ENCODE measurements around the gene ZNF652.

The ZNF652 gene

DNA sequence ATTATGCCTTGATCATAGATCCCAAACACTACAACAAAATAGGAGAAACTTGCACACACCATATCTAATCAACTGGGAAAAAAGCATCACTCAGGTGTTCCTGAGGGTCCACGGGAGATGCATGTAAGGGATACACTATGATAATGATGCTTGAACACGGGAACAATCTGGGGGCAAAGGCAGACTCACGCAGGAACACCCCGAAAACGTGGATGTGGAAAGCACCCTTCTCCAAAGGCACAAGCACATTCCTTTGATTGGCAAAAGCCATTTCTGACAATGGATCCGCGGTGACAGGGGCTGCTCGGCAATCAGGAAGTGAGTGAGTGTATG lies 1.3 kb downstream of the ZNF652 start:
- FAIRE-seq (peak; percentile 90), DNase-seq (ENCODE audit: insufficient read length, low spot score) (no peak)

DNA sequence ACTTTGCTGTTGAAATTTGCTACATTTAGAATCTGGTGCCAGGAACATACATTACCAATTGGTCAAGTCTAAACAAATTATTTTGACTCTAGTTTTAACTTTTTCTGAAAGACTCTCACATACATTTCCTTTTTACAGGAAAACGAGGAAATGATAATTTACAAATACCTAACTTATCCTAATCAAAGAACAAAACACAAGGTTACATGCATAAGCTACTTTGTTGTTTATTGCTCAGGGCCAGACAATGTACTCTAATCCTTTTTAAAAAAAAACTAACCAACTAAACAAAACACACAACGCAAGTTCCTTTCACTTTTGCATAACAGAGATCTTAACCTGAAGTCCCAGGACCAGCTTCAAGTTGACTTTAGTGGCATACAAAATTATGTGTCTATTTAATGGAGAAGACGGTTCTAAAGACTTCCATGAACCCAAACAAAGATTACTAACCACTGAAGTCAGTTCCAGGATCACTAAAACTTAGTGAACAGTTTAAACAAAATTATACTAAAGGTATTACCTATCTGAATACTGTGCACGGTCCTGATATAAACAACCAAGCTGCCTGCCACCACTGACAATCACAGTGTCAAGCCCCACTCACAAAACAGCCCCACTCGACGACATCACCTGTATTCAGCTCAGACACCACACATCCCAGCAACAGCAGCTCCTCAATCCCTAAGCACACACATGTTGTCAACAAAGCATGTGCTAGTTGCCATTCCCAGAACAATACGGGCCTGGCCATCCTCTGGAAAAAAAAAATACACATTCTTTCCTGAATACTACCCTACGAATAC lies 1.9 kb downstream of the ZNF652 start:
- FAIRE-seq: no peak
- no peak for DNase-seq (ENCODE audit: insufficient read length, low spot score)

DNA sequence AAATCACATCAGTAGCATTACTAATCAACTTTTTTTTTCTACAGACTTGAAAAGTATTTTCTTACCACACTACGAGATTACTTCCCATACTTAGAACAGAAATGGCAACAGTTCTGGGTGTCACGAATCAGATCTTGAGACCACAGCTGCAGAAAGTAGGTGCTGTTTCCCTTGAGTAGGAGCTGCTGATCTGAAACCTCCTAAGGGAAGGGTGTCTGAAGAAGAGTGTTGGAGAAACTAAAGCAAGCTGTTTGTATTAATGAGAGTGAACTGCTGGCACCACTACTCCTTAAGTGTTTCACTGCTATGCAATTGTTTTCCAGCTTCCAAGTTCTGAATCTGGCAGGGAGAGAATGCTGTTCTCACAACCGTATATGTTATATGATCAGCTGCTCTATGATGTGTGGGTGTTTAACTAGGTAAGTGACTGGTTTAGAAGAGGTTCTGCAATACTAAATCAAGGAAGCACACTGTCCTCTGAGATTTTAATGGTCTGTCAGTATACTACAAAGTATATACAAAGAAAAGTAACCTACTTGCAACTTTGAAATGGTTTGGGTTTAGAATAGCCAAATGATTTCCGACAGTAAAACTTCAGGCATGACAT lies 3.3 kb downstream of the ZNF652 start:
- no peak for DNase-seq (ENCODE audit: insufficient read length, low spot score)

DNA sequence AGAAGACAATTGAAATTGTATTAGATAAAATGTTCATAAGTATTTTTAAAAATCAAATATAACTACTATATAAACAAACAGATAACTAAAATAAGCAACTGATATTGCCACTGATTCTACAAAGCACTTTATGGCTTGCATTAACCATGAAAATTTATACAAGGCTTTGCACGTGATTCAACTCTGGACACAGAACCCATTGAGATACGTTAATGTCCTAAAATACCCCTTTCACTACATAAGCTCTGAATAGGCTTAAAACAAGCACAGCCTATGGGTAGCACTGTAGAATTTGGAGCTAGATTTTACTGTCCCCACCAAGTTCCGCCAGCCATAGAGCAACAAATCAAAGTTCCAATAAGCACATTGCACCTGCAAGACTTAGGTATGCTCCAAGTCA lies 4.5 kb downstream of the ZNF652 start:
- no peak for DNase-seq (ENCODE audit: insufficient read length, low spot score)
- no peak for FAIRE-seq

More for the DNA sequence above, 3.3 kb downstream of the ZNF652 start:
- no peak for FAIRE-seq

DNA sequence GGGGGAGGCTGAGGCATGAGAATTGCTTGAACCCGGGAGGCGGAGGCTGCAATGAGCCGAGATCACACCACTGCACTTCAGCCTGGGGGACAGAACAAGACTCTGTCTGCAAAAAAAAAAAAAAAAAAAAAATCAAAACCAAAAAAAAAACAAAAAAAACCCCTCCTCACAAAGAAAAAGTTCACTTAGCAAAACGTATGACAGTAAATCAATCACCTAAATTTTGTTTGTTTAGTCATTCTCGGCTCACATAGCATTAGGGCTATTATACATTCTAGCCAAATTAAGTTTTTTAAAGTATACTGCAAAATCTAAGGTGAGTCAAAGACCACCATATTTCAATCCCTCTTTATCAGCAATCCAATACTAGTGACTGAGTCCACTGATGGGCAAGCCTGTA lies 5.7 kb downstream of the ZNF652 start:
- FAIRE-seq: no peak
- no peak for DNase-seq (ENCODE audit: insufficient read length, low spot score)

DNA sequence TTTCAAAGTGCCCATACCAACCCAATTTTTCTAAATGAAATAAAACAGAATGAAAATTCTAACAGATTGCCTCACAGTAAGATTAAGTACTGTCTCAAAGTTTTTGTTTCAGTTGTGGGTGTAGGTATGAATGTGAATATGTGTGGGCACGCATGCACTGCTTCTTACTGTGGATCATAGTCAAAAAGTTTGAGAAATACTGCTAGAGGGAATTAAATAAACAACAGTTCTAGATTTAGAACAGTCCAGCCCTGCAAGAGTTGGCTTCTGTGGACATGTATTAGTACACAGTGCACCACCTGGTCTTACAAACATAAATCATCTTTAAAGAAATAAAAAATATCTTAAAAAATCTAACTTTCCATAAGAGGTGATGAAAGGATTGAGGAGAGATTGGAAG lies 8.4 kb downstream of the ZNF652 start:
- FAIRE-seq (no peak), DNase-seq (ENCODE audit: insufficient read length, low spot score) (no peak)

DNA sequence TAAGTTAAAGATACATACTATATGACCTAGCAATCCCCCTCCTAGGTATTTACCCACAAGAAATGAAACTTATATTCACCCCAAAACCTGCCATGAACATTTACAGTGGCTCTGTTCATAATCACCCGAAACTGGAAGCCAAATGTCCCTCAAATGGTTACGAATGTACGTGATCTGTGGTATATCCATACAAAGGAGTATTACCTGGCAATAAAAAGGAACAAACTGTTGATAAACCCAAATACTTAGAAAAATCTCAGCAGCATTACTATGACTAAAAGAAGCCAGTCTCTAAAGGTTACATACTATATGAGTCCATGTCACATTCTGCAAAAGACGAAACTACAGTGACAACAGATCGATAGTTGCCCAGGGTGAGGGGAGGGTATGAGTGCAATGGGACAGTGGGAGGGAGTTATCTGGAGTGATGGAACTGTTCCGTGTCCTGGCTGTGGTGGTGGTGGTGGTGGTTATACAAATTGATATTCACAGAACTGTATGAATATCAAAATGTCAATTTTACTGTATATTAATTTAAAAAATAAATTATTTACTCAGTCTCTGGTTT lies 9.4 kb downstream of the ZNF652 start:
- DNase-seq (ENCODE audit: insufficient read length, low spot score) (no peak), FAIRE-seq (no peak)

DNA sequence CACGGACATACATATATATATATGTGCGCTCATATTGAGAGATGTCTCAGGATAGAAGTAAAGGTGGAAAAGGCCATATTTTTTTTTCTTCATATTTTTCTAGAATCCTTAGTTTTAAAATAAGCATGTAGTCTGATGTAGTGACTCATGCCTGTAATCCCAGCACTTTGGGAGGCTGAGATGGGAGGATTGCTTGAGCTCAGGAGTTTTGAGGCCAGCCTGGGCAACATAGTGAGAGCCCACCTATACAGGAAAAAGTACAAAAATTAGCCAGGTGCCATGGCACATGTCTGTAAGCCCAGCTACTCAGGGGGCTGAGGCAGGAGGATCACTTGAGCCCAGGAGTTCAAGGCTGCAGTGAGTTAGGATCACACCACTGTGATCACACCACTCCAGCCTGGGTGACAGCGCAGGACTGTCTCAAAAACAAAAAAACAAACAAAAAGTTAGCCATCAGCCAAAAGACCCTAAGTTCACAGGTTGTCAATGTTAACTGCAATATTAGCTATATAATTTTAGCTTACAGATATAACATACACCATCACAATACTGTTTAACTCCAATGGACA lies 10.4 kb downstream of the ZNF652 start:
- no peak for FAIRE-seq

DNA sequence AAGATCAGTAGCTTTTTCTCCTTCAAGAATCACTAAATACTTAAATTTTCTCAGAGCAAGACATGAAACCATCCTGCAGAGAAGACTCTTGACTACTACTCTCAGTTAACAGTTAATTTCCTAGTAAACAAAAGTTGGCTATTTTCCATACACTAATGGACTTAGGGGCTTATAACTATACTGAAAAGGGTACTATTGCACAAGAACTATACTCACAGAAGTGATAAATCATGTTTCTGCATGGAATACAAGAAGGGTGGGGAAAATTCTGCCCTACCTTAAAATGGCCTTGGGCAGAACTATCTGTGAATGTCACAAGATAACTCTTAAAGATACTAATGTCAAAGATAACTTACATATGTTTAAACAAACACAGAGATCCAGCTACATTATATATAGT lies 12.5 kb downstream of the ZNF652 start:
- DNase-seq (ENCODE audit: insufficient read length, low spot score): no peak
- no peak for FAIRE-seq

More for the DNA sequence above, 10.4 kb downstream of the ZNF652 start:
- DNase-seq (ENCODE audit: insufficient read length, low spot score): no peak

DNA sequence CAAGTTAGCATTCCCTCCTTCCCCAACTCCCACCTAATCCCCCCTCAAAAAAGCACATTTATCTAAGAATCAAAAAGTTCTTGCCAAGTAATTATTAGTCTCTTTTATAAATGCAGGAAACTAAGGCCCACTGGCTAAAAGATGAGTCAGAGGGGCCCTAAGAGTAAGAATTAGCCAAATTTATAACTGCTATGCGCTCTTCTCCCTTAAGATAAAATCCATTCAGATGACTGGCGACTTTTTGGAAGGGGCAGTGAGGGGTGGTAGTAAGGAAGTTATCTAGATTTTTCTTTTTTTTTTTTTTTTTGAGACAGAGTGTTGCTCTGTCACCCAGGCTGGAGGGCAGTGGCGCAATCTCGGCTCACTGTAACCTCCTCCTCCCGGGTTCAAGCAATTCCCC lies 17.1 kb downstream of the ZNF652 start:
- DNase-seq (ENCODE audit: insufficient read length, low spot score) (no peak), FAIRE-seq (no peak)

DNA sequence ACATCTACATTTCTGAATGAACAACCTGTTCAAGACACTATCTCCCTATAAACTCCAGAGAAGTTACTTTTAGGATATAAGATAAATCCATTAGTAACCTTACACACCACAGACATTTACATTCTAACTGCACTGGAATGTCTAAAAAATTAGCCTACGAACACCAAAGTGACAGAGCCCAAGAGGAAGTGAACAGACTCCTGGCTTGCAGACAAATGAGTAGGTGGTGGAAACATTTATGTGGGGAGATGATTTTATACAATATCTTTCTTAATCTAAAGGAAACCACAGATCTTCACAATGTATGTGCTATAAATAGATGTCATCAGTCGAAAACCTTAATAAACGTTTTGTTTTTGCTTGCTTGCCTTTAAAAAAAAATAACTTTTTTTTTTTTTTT lies 18.8 kb downstream of the ZNF652 start:
- DNase-seq (ENCODE audit: insufficient read length, low spot score) (no peak), FAIRE-seq (no peak)

DNA sequence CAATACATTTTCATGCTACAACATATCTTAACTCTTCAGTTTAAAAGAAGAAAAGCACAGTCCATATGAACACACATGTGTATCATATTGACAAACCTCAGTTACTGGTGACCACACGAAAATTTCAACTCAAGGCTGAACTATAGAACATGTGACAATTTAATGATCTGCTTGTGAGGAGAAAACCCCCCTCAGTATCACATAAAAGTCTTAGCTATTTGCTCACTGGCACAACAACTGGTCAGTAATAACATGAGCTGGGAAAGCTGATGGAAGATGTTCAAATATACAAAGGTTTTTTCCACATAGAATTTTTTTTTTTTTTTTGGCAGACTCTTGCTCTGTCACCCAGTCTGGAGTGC lies 19.5 kb downstream of the ZNF652 start:
- FAIRE-seq (no peak), DNase-seq (ENCODE audit: insufficient read length, low spot score) (no peak)

DNA sequence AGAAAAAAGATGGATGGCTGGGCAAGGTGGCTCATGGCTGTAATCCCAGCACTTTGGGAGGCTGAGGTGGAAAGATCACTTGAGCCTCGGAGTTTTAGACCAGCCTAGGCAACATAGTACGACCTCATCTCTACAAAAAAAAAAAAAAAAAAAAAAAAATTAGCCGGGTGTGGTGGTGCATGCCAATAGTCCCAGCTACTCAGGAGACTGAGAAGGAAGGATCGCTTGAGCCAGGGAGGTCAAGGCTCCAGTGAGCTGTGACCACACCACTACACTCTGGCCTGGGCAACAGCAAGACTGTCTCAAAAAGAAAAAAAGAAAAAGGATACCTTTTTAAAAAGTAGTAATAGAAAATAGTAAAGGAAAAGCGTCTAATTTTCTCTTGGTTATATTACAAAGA lies 20.7 kb downstream of the ZNF652 start:
- DNase-seq (ENCODE audit: insufficient read length, low spot score): no peak

DNA sequence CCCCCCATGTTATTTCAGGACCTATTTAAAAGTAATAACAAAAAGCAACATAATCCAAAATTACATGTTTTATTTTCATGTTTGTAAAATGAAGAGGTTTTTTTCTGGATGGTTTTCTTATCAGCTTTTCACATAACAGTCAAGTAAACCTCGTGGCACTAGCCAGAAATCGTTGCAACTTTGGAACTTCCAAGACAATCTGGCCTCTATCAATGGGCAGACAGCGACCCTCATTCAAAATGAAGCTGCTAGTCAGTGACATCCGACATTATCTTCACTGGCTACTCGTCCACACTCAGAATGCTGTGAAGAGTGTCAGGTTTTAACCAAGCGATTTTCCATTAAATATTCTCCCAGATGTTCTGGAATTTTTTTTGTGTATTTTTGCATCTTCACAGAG lies 22.7 kb downstream of the ZNF652 start:
- FAIRE-seq: no peak
- no peak for DNase-seq (ENCODE audit: insufficient read length, low spot score)

More for the DNA sequence above, 20.7 kb downstream of the ZNF652 start:
- no peak for FAIRE-seq

DNA sequence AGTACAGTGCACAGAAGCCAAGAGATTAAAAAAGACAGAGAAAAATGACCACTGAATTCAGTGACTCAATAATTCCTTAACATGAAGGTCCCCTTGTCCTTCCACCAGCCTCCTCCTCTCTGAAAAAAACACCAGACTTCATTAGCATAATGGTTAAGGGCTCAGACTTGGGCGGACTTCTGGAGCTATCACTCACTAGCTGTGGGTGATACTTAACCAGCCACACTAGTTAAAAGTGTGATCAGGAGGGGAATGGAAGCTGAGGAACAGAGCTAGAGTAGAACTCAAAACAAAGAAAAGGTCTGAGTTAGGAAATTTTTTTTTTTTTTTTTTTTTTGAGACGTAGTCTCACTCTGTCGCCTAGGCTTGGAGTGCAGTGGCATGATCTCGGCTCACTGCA lies 23.2 kb downstream of the ZNF652 start:
- FAIRE-seq (no peak), DNase-seq (ENCODE audit: insufficient read length, low spot score) (no peak)

DNA sequence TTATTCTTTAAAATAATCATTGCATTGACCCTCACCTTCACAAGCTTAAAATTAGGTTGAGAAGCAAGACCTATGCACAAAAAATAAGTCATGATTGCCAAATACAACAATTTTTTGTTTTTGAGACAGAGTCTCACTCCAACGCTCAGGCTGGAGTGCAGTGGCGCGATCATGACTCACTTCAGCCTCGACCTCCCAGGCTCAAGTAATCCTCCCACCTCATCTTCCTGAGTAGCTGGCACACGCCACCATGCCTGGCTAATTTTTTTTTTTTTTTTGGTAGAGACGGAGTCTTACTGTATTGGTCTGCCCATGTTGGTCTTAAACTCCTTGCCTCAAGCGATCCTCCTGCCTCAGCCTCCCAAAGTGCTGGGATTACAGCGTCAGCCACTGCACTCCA lies 24.2 kb downstream of the ZNF652 start:
- FAIRE-seq (no peak), DNase-seq (ENCODE audit: insufficient read length, low spot score) (no peak)

DNA sequence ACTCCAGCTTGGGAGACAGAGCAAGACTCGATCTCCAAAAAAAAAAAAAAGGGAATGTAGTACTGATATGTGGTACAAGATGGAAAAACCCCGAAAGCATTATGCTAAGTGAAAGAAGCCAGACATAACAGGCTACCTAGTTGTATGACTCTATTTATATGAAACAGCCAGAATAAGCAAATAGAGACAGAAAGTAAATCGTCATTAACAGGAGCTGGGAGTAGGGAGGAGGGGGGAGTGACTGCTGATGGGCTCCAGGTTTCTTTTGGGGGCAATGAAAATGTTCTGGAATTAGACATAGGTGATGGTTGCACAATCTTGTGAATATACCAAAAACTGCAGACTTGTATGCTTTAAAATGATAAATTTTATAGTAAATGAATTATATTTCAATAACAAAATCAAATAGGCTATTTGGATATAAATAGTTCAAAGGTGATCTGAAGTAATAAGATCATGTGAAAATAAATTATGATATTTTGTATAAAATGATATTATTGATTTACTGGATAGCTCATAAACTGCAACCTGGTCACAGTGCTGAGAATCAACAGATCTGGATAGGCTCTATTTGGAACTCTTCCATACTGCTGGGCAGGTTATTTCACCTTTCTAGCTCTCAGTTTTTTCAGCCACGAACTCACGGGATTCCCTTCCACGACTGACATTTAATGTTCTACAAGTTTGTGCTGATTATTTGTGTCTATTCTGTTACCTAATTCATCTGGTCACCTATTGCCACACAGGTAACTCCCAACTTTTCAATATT lies 27.1 kb downstream of the ZNF652 start:
- no peak for DNase-seq (ENCODE audit: insufficient read length, low spot score)
- FAIRE-seq: no peak

DNA sequence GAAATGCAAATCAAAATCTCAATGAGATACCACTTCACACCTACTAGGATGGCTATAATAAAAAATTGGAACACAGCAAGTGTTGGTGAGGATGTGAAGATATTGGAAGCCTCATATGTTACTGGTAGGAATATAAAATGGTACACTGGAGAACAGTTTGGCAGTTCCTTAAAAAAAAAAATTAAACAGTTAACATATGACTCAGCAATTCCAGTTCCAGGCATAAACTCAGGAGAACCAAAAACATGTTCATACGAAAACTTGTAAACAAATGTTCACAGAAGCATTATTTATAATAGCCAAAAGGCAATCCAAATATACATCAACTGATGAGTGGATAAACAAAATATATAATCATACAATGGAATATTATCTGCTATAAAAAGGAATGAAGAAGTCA lies 28.2 kb downstream of the ZNF652 start:
- no peak for FAIRE-seq
- no peak for DNase-seq (ENCODE audit: insufficient read length, low spot score)

DNA sequence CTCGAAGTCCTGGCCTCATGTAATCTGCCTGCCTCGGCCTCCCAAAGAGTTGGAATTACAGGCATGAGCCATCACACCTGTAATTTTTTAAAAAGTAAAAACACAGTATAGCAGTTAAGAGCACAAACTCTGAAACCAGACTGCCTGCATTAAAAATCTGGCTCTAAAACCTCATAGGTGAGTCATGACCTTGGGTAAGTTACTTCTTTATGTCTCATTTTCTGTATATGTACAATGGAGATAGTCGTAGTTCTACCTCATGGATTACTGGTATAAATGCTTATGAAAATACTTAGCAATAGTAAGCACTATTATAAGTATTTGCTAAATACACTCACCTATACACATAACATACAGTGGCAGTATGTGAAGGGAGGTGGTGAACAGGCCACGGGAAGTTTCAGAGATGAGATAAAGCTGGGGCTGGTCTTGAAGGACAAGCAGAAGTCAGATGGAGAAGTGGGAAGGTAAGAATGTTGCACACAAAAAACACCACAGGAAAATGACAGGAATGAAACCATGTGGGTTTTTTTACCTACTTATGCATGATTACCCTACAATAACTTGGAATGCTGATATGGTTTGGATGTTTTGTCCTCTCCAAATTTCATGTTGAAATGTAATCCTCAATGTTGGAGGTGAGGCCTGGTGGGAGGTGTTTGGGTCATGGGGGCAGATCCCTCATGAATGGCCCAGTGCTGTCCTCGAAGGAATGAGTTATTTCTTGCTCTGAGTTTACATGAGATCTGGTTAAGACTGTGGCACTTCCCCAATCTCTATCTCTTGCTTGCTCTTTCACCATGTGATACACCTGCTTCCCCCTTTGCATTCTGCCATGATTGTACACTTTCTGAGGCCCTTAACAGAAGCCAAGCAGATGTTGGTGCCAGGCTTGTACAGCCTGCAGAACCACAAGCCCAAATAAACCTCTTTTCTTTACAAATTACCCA lies 33.9 kb downstream of the ZNF652 start:
- FAIRE-seq (no peak), DNase-seq (ENCODE audit: insufficient read length, low spot score) (no peak)

DNA sequence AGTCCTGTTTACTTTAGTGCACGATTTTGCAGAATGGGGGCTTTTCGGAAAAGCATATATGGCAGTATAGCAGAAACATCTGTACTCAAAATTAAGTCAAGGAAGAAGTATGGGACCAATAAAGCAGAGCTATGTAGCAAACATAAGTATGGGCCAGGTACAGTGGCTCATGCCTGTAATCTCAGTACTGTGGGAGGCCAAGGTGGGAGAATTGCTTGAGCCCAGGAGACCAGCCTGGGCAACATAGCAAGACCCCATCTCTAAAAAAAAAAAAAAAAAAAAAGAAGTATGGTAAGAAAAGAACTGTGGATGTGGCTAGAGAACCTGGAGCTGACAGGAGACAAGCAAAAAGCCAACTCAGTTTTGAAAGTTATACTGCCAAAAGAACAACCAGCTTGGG lies 36.1 kb downstream of the ZNF652 start:
- FAIRE-seq (no peak), DNase-seq (ENCODE audit: insufficient read length, low spot score) (no peak)
